Spinal cord (tissue), 10 donors: ENCODE measurements around the gene PDLIM5. TPM values are rescaled to one million over a fixed set of nuclear protein-coding genes. Genes with fewer than 3 reads are reported as not detected.

Source experiments
- DNase-seq, 6 donors: peaks; one replicate each; pipeline versions ENCODE4 v3.0.0 to v3.0.0-alpha.2; 2013 to 2015; ENCODE audit warnings: low spot score in 6 of 6, low read depth in 4 of 6
- H3K27ac ChIP-seq: one replicate; pipeline ENCODE4 v1.5.1; 2013; ENCODE audit warnings: low read depth, low read length, control low read depth
- H3K27me3 ChIP-seq: one replicate; pipeline ENCODE4 v1.6.1; 2013; ENCODE audit warnings: low read length; ENCODE audit not compliant: control insufficient read depth, insufficient read depth
- H3K36me3 ChIP-seq: one replicate; pipeline ENCODE4 v1.6.1; 2013; ENCODE audit warnings: low read length; ENCODE audit not compliant: control insufficient read depth, insufficient read depth
- H3K4me1 ChIP-seq: one replicate; pipeline ENCODE4 v1.6.1; 2013; ENCODE audit warnings: low read length; ENCODE audit not compliant: control insufficient read depth, insufficient read depth
- H3K4me3 ChIP-seq: one replicate; pipeline ENCODE4 v1.5.1; 2013; ENCODE audit warnings: low read depth, low read length, control low read depth
- H3K9me3 ChIP-seq: one replicate; pipeline ENCODE4 v1.6.1; 2013; ENCODE audit warnings: low read length; ENCODE audit not compliant: control insufficient read depth, insufficient read depth
- WGBS: methylation state at CpG from one replicate; pipeline ENCODE4 v1.1.5; 2013; ENCODE audit warnings: missing lambda C conversion rate; ENCODE audit not compliant: insufficient coverage; 5-methylcytosine and 5-hydroxymethylcytosine counted together
- polyA plus RNA-seq, 2 donors: library from polyadenylated mRNA; unstranded; fragments of 120-200 nt; gene quantifications; one replicate each; pipeline ENCODE4 v1.2.1, GENCODE V29; 2013; ENCODE audit not compliant: insufficient read length in 2 of 2
- total RNA-seq, 2 donors: library from RNA; depleted of rRNA in 1 of 2; stranded (reverse); fragments of 120-200 nt in 1 of 2; fragments of >200 nt in 1 of 2; gene quantifications; one replicate each; pipeline versions ENCODE4 v1.2.3 to v1.2.4, GENCODE V29; 2013 to 2014
- donor health status: healthy.

The PDLIM5 gene
- total and polyA plus RNA-seq, 4 donors = 43.7 to 102 (median 72.0) TPM

GRCh38 chr4:94583914-94584641, 132.3 kb downstream of the PDLIM5 start:
- WGBS = no CpG with 5 or more reads among the region's 3 CpGs
- Histone ChIP-seq H3K9me3 (no peaks in the 10 kb centered on the region), H3K36me3 (no peaks in the 10 kb centered on the region), H3K27ac (no peak overlapping the region), H3K4me3 (no peak overlapping the region), H3K27me3 (no peaks in the 10 kb centered on the region), H3K4me1 (no peaks in the 10 kb centered on the region)
- peak in 1 of 6 donors; percentile 36 for DNase-seq

GRCh38 chr4:94588896-94589693, 137.4 kb downstream of the PDLIM5 start:
- Histone ChIP-seq H3K36me3 (peaks cover 3% of the 10 kb centered on the region), H3K4me1 (no peaks in the 10 kb centered on the region), H3K4me3 (no peak overlapping the region), H3K9me3 (no peaks in the 10 kb centered on the region), H3K27ac (no peak overlapping the region), H3K27me3 (no peaks in the 10 kb centered on the region)
- WGBS = no CpG with 5 or more reads among the region's 1 CpG
- no peak for DNase-seq

GRCh38 chr4:94590493-94590892, 138.8 kb downstream of the PDLIM5 start:
- Histone ChIP-seq H3K36me3 (peaks cover 3% of the 10 kb centered on the region), H3K4me1 (no peaks in the 10 kb centered on the region), H3K27ac (no peak overlapping the region), H3K4me3 (no peak overlapping the region), H3K9me3 (no peaks in the 10 kb centered on the region), H3K27me3 (no peaks in the 10 kb centered on the region)
- WGBS = 56% methylated on average over 1 of the region's 2 CpGs
- DNase-seq = peak in 1 of 6 donors; percentile 32

- H3K4me3 ChIP-seq = no peak overlapping the region
- no peaks in the 10 kb centered on the region for H3K9me3 ChIP-seq
- no CpG with 5 or more reads among the region's 2 CpGs for WGBS
- no peak for DNase-seq
- H3K27ac ChIP-seq = no peak overlapping the region
- no peaks in the 10 kb centered on the region for H3K27me3 ChIP-seq
- H3K36me3 ChIP-seq = peaks cover 3% of the 10 kb centered on the region
- H3K4me1 ChIP-seq = no peaks in the 10 kb centered on the region
Measured at GRCh38 chr4:94591289-94591688, 139.5 kb downstream of the PDLIM5 start.

- Histone ChIP-seq H3K4me3 (no peak overlapping the region), H3K4me1 (no peaks in the 10 kb centered on the region), H3K9me3 (no peaks in the 10 kb centered on the region), H3K27ac (no peak overlapping the region), H3K36me3 (peaks cover 3% of the 10 kb centered on the region), H3K27me3 (no peaks in the 10 kb centered on the region)
- WGBS = no CpG with 5 or more reads among the region's 1 CpG
- no peak for DNase-seq
Measured at GRCh38 chr4:94595013-94595412, 143.3 kb downstream of the PDLIM5 start.

GRCh38 chr4:94595880-94596483, 144.2 kb downstream of the PDLIM5 start:
- Histone ChIP-seq H3K4me3 (no peak overlapping the region), H3K4me1 (no peaks in the 10 kb centered on the region), H3K9me3 (no peaks in the 10 kb centered on the region), H3K27ac (no peak overlapping the region), H3K36me3 (peaks cover 3% of the 10 kb centered on the region), H3K27me3 (no peaks in the 10 kb centered on the region)
- peak in 3 of 6 donors; percentile 46 to 88 (median 68) for DNase-seq
- no CpG with 5 or more reads among the region's 5 CpGs for WGBS

GRCh38 chr4:94598758-94599157, 147.0 kb downstream of the PDLIM5 start:
- 100% methylated on average over 1 of the region's 1 CpG for WGBS
- Histone ChIP-seq H3K36me3 (no peaks in the 10 kb centered on the region), H3K4me3 (no peak overlapping the region), H3K27me3 (no peaks in the 10 kb centered on the region), H3K4me1 (no peaks in the 10 kb centered on the region), H3K27ac (no peak overlapping the region), H3K9me3 (no peaks in the 10 kb centered on the region)
- DNase-seq = no peak

GRCh38 chr4:94603170-94603747, 151.5 kb downstream of the PDLIM5 start:
- H3K36me3 ChIP-seq = no peaks in the 10 kb centered on the region
- H3K4me3 ChIP-seq = no peak overlapping the region
- 100% methylated on average over 3 of the region's 10 CpGs for WGBS
- H3K9me3 ChIP-seq = no peaks in the 10 kb centered on the region
- no peaks in the 10 kb centered on the region for H3K4me1 ChIP-seq
- DNase-seq = no peak
- no peak overlapping the region for H3K27ac ChIP-seq
- no peaks in the 10 kb centered on the region for H3K27me3 ChIP-seq

- Histone ChIP-seq H3K27ac (no peak overlapping the region), H3K36me3 (no peaks in the 10 kb centered on the region), H3K4me1 (no peaks in the 10 kb centered on the region), H3K4me3 (no peak overlapping the region), H3K9me3 (no peaks in the 10 kb centered on the region), H3K27me3 (no peaks in the 10 kb centered on the region)
- no CpG with 5 or more reads among the region's 3 CpGs for WGBS
- no peak for DNase-seq
Measured at GRCh38 chr4:94605241-94605805, 153.6 kb downstream of the PDLIM5 start.
